Vagina (tissue), 2 donors: ENCODE data around the gene PKD1L1.

ENCODE experiments used
- POLR2A ChIP-seq, 2 donors: fragments of 450-650 bp; IDR thresholded peaks; one replicate each; pipeline ENCODE4 v1.6.1; 2017; ENCODE audit warnings: antibody characterized with exemption in 2 of 2, mild to moderate bottlenecking in 2 of 2, moderate library complexity in 2 of 2
- TF ChIP-seq, protein P1 (sequence below), 3 experiments: fragments of 450-650 bp in 2 of 3; fragments of 200-600 bp in 1 of 3; sonication (generic) in 1 of 3; IDR thresholded peaks; one replicate each; pipeline ENCODE4 v1.5.1; 2017 to 2019; ENCODE audit warnings: antibody characterized with exemption in 3 of 3, mild to moderate bottlenecking in 2 of 3, moderate library complexity in 2 of 3

DNA sequence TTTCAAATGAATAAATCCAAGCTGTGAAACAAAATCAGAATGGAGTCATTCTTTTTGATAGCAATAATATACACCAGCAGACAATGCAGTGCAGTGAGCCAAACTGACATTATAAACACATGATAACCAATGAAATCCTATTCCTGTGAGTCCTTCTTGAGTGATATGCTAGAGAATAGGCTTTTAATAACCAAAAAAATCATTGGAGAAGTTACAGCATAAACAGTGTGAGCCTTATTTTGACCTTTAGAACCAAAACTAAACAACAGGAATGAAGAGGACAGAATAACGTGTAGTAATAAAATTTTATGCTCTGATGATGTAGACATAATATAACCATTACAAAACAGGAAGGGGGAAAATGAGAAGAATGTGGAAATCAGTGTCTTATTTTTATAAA lies 22.5 kb upstream of the PKD1L1 start:
- TF ChIP-seq, protein P1, sequence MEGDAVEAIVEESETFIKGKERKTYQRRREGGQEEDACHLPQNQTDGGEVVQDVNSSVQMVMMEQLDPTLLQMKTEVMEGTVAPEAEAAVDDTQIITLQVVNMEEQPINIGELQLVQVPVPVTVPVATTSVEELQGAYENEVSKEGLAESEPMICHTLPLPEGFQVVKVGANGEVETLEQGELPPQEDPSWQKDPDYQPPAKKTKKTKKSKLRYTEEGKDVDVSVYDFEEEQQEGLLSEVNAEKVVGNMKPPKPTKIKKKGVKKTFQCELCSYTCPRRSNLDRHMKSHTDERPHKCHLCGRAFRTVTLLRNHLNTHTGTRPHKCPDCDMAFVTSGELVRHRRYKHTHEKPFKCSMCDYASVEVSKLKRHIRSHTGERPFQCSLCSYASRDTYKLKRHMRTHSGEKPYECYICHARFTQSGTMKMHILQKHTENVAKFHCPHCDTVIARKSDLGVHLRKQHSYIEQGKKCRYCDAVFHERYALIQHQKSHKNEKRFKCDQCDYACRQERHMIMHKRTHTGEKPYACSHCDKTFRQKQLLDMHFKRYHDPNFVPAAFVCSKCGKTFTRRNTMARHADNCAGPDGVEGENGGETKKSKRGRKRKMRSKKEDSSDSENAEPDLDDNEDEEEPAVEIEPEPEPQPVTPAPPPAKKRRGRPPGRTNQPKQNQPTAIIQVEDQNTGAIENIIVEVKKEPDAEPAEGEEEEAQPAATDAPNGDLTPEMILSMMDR (IDR thresholded peaks at IDR 0.05), result no peak
- TF ChIP-seq POLR2A (IDR thresholded peaks at IDR 0.05), result no peak
